HG03139 (cell line): ENCODE results near the gene GFOD1.
"Not testable (repeated sequence)": the region's sequence is repeated elsewhere in the genome, so short reads cannot be mapped to it uniquely, and the experiment has no call there.

Experiments used
- ATAC-seq: cut with Tn5 transposase; IDR thresholded peaks from one replicate; pipeline ENCODE4 v1.9.1; 2021; ENCODE audit not compliant: unreplicated experiment

Gene GFOD1

DNA sequence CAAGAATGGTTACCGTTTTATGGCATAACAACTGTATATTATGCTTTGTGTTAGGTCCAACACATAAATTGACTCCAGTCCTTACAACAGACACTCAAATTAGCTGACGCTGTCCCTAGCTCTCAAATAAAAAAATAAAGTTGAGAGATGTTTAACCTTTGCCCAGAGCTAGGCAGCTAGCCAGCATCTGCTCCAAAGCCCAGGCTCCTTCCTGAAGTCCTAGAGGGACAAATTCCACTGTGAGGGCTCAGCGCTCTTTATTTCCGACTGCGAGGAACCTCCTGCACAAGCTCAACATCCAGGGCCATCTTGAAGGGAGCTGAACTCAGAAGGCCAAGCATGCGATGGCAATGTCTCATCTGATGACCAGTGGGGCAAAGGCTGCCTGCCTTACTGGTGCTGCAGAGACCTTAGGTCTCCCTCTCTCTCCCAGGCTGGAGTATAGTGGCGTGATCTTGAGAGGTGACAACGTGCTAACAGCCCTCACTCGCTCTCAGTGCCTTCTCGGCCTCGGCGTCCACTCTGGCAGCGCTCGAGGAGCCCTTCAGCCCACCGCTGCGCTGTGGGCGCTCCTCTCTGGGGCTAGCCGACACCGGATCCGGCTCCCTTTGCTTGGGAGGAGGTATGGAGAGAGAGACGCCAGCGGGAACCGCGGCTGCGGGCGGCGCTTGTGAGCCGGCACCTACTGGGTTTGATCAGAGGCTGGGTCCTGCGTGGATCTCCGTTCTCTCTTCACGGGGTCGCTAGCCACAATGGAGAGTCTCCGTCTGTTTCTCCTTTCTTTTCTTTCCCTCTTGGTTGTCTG lies 24.7 kb upstream of the GFOD1 start:
- no peak for ATAC-seq

GRCh38 chr6:13511141-13511571 lies 23.8 kb upstream of the GFOD1 start:
- ATAC-seq, result not testable (repeated sequence)

DNA sequence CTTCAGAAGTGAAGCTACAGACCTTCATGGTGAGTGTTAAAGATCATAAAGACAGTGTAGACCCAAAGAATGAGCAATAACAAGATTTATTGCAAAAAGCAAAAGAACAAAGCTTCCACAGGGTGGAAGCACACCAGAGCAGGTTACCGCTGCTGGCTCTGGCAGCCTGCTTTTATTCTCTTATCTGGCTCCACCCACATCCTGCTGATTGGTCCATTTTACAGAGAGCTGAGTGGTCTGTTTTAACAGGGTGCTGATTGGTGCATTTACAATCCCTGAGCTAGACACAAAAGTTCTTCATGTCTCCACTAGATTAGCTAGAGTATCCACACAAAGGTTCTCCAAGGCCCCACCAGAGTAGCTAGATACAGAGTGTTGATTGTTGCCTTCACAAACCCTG lies 23.0 kb upstream of the GFOD1 start:
- not testable (repeated sequence) for ATAC-seq

- ATAC-seq, result no peak
These were observed 21.6 kb upstream of the GFOD1 start for GRCh38 chr6:13508711-13509705.

DNA sequence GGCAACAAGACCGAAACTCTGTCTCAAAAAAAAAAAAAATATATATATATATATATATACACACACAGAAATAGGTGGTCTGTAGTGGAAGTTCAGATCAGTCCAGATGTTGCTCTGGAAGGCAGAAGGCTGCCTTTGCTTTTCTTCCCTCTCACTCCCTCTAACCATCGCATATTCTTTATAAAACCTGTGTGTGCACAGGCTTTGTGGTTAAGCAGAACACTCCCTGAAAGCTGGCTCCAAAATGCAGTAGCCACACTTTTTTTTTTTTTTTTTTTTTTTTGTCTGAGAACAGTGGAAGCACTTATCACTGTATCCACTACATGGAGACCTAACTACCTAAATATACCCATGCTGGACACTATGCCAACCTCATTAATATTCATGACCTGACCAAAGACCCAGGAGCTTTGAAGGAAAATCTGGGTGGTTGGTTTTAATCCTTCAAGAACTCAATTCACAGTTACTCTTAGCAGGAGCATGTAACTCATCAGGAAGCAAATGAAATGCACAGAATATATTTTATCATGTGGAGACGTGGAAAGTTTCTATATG lies 20.0 kb upstream of the GFOD1 start:
- no peak for ATAC-seq

GRCh38 chr6:13505345-13505734 lies 17.9 kb upstream of the GFOD1 start:
- no peak for ATAC-seq

DNA sequence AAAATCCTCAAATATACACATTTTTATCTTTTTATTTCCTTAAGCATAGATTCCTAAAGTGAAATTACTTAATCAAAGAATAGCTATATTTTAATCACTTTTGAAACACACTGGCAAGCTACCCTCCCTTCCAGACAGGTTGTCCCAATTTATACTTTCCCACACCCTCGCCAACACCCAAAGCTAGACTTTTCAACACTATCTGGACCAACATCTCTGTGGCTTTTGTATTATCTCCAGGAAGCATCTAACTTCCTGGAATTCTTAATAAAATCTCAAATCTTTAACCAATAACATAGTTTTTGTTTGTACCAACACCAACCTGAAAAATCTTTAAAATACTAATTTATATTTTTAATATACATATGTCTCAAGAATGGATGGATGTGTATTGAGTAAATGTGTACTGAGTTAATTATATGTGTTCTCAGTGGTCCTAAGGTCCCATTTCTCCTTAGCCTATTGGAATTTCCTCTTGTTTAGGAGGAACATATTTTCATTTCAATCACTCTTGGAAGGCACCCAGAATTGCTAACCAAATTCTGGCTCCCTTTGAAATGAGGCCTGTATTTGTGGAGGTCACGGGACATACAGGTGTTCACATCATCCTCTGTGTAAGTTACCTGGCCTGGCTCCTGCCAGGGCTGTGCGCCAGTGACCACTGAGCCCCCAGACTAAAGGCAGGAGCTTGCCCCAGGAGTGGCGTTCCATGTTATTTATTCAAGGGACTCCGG lies 17.4 kb upstream of the GFOD1 start:
- no peak for ATAC-seq

GRCh38 chr6:13500915-13501314 lies 13.5 kb upstream of the GFOD1 start:
- ATAC-seq, result no peak

GRCh38 chr6:13500264-13500663 lies 12.9 kb upstream of the GFOD1 start:
- no peak for ATAC-seq

DNA sequence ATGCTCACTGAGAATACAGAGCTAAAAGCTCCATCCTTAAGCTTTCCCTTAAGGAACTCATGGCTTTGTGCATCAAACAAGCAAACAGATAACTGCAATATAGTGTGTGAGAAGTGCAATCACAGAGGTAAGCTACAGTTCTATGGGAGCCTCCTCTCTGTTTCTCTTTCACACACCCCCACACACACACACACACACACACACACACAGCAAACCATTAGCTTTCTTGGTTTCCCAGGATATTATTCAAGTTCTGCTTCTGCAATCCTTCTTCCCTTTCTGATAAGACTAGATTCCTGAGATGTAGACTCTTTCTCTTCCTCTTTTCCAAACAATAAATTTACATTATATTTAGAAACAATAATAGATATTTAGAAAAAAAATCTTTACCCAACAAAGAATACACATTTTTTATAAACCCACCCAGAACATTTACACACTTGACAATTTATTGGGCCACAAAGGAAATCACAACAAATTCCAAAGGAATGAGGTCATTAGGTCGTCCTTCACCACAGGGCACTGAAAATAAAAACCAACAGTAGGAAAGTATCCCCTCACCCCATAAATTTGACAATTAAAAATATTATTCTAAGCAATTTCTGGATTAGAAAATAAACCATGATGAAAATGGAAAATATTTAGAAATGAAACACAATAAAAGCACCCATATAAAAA lies 9.3 kb upstream of the GFOD1 start:
- no peak for ATAC-seq

DNA sequence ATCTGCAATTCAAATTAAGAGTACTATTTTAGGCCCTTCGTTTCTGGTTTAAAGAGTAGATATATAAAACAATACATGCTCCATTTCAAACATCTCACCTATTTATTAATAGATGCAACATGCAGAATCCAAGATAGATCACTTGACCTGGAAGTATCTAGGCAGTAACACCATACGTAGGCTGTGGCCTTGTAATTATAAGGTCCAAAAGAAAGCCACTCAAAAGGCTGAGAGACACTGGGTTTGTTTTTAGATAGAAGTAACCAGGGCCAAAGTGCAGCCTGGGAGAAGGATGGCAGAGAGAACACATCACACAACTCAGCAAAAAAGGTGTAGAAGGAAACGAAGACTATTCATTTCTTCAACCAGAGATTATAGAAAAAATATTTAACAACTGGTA lies 8.4 kb upstream of the GFOD1 start:
- no peak for ATAC-seq

- ATAC-seq, result no peak
These were observed 7.8 kb upstream of the GFOD1 start for GRCh38 chr6:13495112-13495776.

- ATAC-seq, result no peak
These were observed 6.7 kb upstream of the GFOD1 start for GRCh38 chr6:13494137-13494536.

GRCh38 chr6:13493147-13493546 lies 5.7 kb upstream of the GFOD1 start:
- no peak for ATAC-seq

GRCh38 chr6:13492357-13492756 lies 5.0 kb upstream of the GFOD1 start:
- ATAC-seq, result no peak

DNA sequence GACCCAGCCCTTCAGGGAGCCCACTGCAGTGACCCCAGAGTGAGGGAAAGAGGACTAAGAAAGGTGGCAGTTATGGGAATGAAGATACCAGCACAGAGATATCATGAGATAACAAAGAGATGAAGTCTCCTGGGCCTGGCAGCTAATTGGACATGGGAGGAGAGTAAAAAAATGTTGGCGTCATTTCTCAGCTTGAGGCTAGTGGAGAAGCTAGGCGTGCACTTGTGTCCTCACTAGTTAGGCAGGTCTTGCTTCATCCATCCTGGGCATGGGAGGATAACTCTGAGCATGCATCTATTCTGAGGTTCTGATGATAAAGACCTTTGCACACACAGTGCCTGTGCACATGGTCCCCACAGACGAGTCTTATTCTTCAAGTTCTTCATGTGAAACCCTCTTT lies 4.1 kb upstream of the GFOD1 start:
- no peak for ATAC-seq

GRCh38 chr6:13490402-13490801 lies 3.0 kb upstream of the GFOD1 start:
- ATAC-seq, result no peak

DNA sequence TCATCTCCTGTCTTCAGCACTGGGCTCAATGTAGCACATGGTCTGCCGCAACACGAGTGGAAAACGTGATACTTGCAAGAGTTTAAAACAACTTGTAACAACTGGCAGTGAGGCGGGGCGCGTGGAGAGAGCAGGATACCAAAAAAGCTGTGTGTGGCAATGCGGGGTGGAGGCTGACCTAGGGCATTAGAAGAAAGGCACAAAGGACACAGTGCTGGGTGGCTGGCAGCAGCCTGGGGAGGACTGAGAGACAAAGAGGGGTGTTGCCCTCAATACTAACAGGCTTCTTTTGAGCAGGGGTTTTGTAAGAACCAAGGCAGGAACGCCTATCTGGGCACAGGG lies 1.5 kb upstream of the GFOD1 start:
- no peak for ATAC-seq

- no peak for ATAC-seq
These were observed 855 bp upstream of the GFOD1 start for GRCh38 chr6:13488015-13488895.
